Measurements from ENCODE around the gene BABAM2. TPM values are rescaled to one million over a fixed set of nuclear protein-coding genes. Genes with fewer than 3 reads are reported as not detected.
"Not testable (repeated sequence)": the region's sequence is repeated elsewhere in the genome, so short reads cannot be mapped to it uniquely, and the experiment has no call there.

BABAM2 gene
- total and polyA plus RNA-seq, 3 experiments from 2014 or later, result 59.4 to 66.7 (median 65.6) TPM

GRCh38 chr2:28251337-28251736 is 360.8 kb downstream of the BABAM2 start:
- Mint-ChIP-seq H3K4me3 (peak overlapping the region in 6 of 7 donors; percentile 70 to 79 (median 74)), H3K4me1 (peaks cover 31 to 50% (median 48%) of the 10 kb centered on the region in 3 donors), H3K27ac (peak overlapping the region; percentile 73 to 98 (median 94)), H3K36me3 (peaks cover 0 to 13% (median 2%) of the 10 kb centered on the region in 3 donors), H3K27me3 (no peaks in the 10 kb centered on the region), H3K9me3 (no peaks in the 10 kb centered on the region)
- POLR2A ChIA-PET, result interaction anchor here (0.7 kb wide), 1 partner anchor 140 kb away, joined by 3 read pairs; no protein-coding TSS in a partner anchor
- Histone ChIP-seq H3K36me3 (ENCODE audit: insufficient read depth, low read length) (no peaks in the 10 kb centered on the region), H3K4me3 (ENCODE audit: low read length) (no peak overlapping the region), H3K4me1 (ENCODE audit: insufficient read depth, low read length) (peaks cover 22% of the 10 kb centered on the region), H3K9me3 (ENCODE audit: low read length) (no peaks in the 10 kb centered on the region), H3K27me3 (ENCODE audit: insufficient read depth, low read length, poor library complexity, severe bottlenecking) (no peaks in the 10 kb centered on the region), H3K27ac (ENCODE audit: low read depth, low read length) (no peak overlapping the region)
- CTCF ChIA-PET, result no interaction called here
- peak in 2 of 5 donors; percentile 11 to 25 for DNase-seq

GRCh38 chr2:28252311-28252710 is 361.8 kb downstream of the BABAM2 start:
- peak overlapping the region in 6 of 7 donors; percentile 24 to 77 (median 63) for H3K4me3 Mint-ChIP-seq
- peaks cover 22% of the 10 kb centered on the region for H3K4me1 ChIP-seq (ENCODE audit: insufficient read depth, low read length)
- H3K27ac Mint-ChIP-seq, result peak overlapping the region; percentile 68 to 98 (median 92)
- H3K36me3 Mint-ChIP-seq, result peaks cover 0 to 16% (median 4%) of the 10 kb centered on the region in 3 donors
- no peak overlapping the region for H3K4me3 ChIP-seq (ENCODE audit: low read length)
- H3K4me1 Mint-ChIP-seq, result peaks cover 25 to 46% (median 45%) of the 10 kb centered on the region in 3 donors
- H3K27me3 ChIP-seq (ENCODE audit: insufficient read depth, low read length, poor library complexity, severe bottlenecking), result no peaks in the 10 kb centered on the region
- H3K9me3 ChIP-seq (ENCODE audit: low read length), result no peaks in the 10 kb centered on the region
- H3K36me3 ChIP-seq (ENCODE audit: insufficient read depth, low read length), result no peaks in the 10 kb centered on the region
- CTCF ChIA-PET, result no interaction called here
- no peak overlapping the region for H3K27ac ChIP-seq (ENCODE audit: low read depth, low read length)
- no peaks in the 10 kb centered on the region for H3K9me3 Mint-ChIP-seq
- DNase-seq, result no peak
- POLR2A ChIA-PET, result no interaction called here
- no peaks in the 10 kb centered on the region for H3K27me3 Mint-ChIP-seq

GRCh38 chr2:28253543-28253942 is 363.0 kb downstream of the BABAM2 start:
- CTCF ChIA-PET, result no interaction called here

GRCh38 chr2:28255231-28255630 is 364.7 kb downstream of the BABAM2 start:
- H3K27me3 Mint-ChIP-seq; CTCF ChIA-PET; H3K27ac ChIP-seq (ENCODE audit: low read depth, low read length); H3K4me3 ChIP-seq (ENCODE audit: low read length); H3K9me3 ChIP-seq (ENCODE audit: low read length); H3K36me3 Mint-ChIP-seq; H3K36me3 ChIP-seq (ENCODE audit: insufficient read depth, low read length); H3K4me3 Mint-ChIP-seq; H3K27me3 ChIP-seq (ENCODE audit: insufficient read depth, low read length, poor library complexity, severe bottlenecking); DNase-seq; H3K9me3 Mint-ChIP-seq: not testable (repeated sequence)
- H3K27ac Mint-ChIP-seq, result peak overlapping the region in 1 of 8 donors; percentile 51
- peaks cover 21 to 37% (median 36%) of the 10 kb centered on the region in 3 donors for H3K4me1 Mint-ChIP-seq
- peaks cover 22% of the 10 kb centered on the region for H3K4me1 ChIP-seq (ENCODE audit: insufficient read depth, low read length)
- POLR2A ChIA-PET, result interaction anchor here (0.7 kb wide), 1 partner anchor 113 kb away, joined by 7 read pairs; no protein-coding TSS in a partner anchor

More at GRCh38 chr2:28253543-28253942, 363.0 kb downstream of the BABAM2 start:
- Histone ChIP-seq H3K27ac (ENCODE audit: low read depth, low read length) (no peak overlapping the region), H3K36me3 (ENCODE audit: insufficient read depth, low read length) (no peaks in the 10 kb centered on the region), H3K9me3 (ENCODE audit: low read length) (no peaks in the 10 kb centered on the region), H3K4me3 (ENCODE audit: low read length) (no peak overlapping the region), H3K27me3 (ENCODE audit: insufficient read depth, low read length, poor library complexity, severe bottlenecking) (no peaks in the 10 kb centered on the region), H3K4me1 (ENCODE audit: insufficient read depth, low read length) (peaks cover 22% of the 10 kb centered on the region)
- H3K4me3 Mint-ChIP-seq, result no peak overlapping the region
- no peaks in the 10 kb centered on the region for H3K9me3 Mint-ChIP-seq
- H3K36me3 Mint-ChIP-seq, result peaks cover 0 to 12% (median 4%) of the 10 kb centered on the region in 3 donors
- no peaks in the 10 kb centered on the region for H3K27me3 Mint-ChIP-seq
- no peak for DNase-seq
- H3K27ac Mint-ChIP-seq, result peak overlapping the region in 7 of 8 donors; percentile 46 to 97 (median 73)
- POLR2A ChIA-PET, result no interaction called here
- peaks cover 23 to 42% (median 40%) of the 10 kb centered on the region in 3 donors for H3K4me1 Mint-ChIP-seq

GRCh38 chr2:28257182-28257581 is 366.7 kb downstream of the BABAM2 start:
- Histone ChIP-seq H3K27ac (ENCODE audit: low read depth, low read length) (no peak overlapping the region), H3K36me3 (ENCODE audit: insufficient read depth, low read length) (no peaks in the 10 kb centered on the region), H3K4me3 (ENCODE audit: low read length) (no peak overlapping the region), H3K27me3 (ENCODE audit: insufficient read depth, low read length, poor library complexity, severe bottlenecking) (no peaks in the 10 kb centered on the region), H3K9me3 (ENCODE audit: low read length) (no peaks in the 10 kb centered on the region), H3K4me1 (ENCODE audit: insufficient read depth, low read length) (peaks cover 9% of the 10 kb centered on the region)
- Mint-ChIP-seq H3K4me1 (peaks cover 11 to 22% (median 21%) of the 10 kb centered on the region in 3 donors), H3K36me3 (peaks cover 4 to 12% (median 6%) of the 10 kb centered on the region in 3 donors), H3K27me3 (no peaks in the 10 kb centered on the region), H3K9me3 (no peaks in the 10 kb centered on the region), H3K4me3 (no peak overlapping the region), H3K27ac (peak overlapping the region in 1 of 8 donors; percentile 26)
- no peak for DNase-seq
- ChIA-PET CTCF (no interaction called here), POLR2A (no interaction called here)

- H3K27me3 Mint-ChIP-seq; H3K4me3 Mint-ChIP-seq; H3K9me3 Mint-ChIP-seq; H3K36me3 ChIP-seq (ENCODE audit: insufficient read depth, low read length); H3K4me3 ChIP-seq (ENCODE audit: low read length); H3K27ac ChIP-seq (ENCODE audit: low read depth, low read length); DNase-seq; H3K4me1 ChIP-seq (ENCODE audit: insufficient read depth, low read length); H3K4me1 Mint-ChIP-seq; H3K9me3 ChIP-seq (ENCODE audit: low read length); CTCF ChIA-PET; H3K27me3 ChIP-seq (ENCODE audit: insufficient read depth, low read length, poor library complexity, severe bottlenecking); H3K27ac Mint-ChIP-seq: not testable (repeated sequence)
- peaks cover 5 to 13% (median 8%) of the 10 kb centered on the region in 3 donors for H3K36me3 Mint-ChIP-seq
- POLR2A ChIA-PET, result interaction anchor here (0.8 kb wide), 1 partner anchor 9 kb away, joined by 4 read pairs; no protein-coding TSS in a partner anchor
These were observed 368.7 kb downstream of the BABAM2 start for GRCh38 chr2:28259226-28259625.

GRCh38 chr2:28263690-28264089 is 373.2 kb downstream of the BABAM2 start:
- Histone ChIP-seq H3K36me3 (ENCODE audit: insufficient read depth, low read length) (no peaks in the 10 kb centered on the region), H3K27me3 (ENCODE audit: insufficient read depth, low read length, poor library complexity, severe bottlenecking) (no peaks in the 10 kb centered on the region), H3K4me3 (ENCODE audit: low read length) (no peak overlapping the region), H3K4me1 (ENCODE audit: insufficient read depth, low read length) (no peaks in the 10 kb centered on the region), H3K27ac (ENCODE audit: low read depth, low read length) (no peak overlapping the region), H3K9me3 (ENCODE audit: low read length) (no peaks in the 10 kb centered on the region)
- ChIA-PET CTCF (no interaction called here), POLR2A (no interaction called here)
- no peak for DNase-seq
- H3K27ac Mint-ChIP-seq, result no peak overlapping the region
- no peaks in the 10 kb centered on the region for H3K9me3 Mint-ChIP-seq
- H3K4me1 Mint-ChIP-seq, result peaks cover 12 to 18% (median 12%) of the 10 kb centered on the region in 3 donors
- H3K27me3 Mint-ChIP-seq, result no peaks in the 10 kb centered on the region
- H3K4me3 Mint-ChIP-seq, result no peak overlapping the region
- peaks cover 5 to 15% (median 13%) of the 10 kb centered on the region in 3 donors for H3K36me3 Mint-ChIP-seq

GRCh38 chr2:28267282-28267681 is 376.8 kb downstream of the BABAM2 start:
- Histone ChIP-seq H3K27ac (ENCODE audit: low read depth, low read length) (no peak overlapping the region), H3K4me3 (ENCODE audit: low read length) (no peak overlapping the region), H3K27me3 (ENCODE audit: insufficient read depth, low read length, poor library complexity, severe bottlenecking) (no peaks in the 10 kb centered on the region), H3K9me3 (ENCODE audit: low read length) (no peaks in the 10 kb centered on the region), H3K36me3 (ENCODE audit: insufficient read depth, low read length) (no peaks in the 10 kb centered on the region), H3K4me1 (ENCODE audit: insufficient read depth, low read length) (peaks cover 10% of the 10 kb centered on the region)
- ChIA-PET POLR2A (no interaction called here), CTCF (no interaction called here)
- peaks cover 27 to 34% (median 32%) of the 10 kb centered on the region in 3 donors for H3K4me1 Mint-ChIP-seq
- peaks cover 7 to 8% (median 8%) of the 10 kb centered on the region in 3 donors for H3K36me3 Mint-ChIP-seq
- DNase-seq, result no peak
- H3K4me3 Mint-ChIP-seq, result no peak overlapping the region
- H3K27me3 Mint-ChIP-seq, result no peaks in the 10 kb centered on the region
- H3K27ac Mint-ChIP-seq, result peak overlapping the region in 3 of 8 donors; percentile 22 to 89 (median 60)
- no peaks in the 10 kb centered on the region for H3K9me3 Mint-ChIP-seq

Measured in CD8-positive, alpha-beta memory T cell (primary cell).